ENCODE results near the gene CSMD2. TPM values are rescaled to one million over a fixed set of nuclear protein-coding genes. Genes with fewer than 3 reads are reported as not detected.
A peak's percentile ranks its signal among the peaks of the same experiment; 100 is the strongest.

The CSMD2 gene
- total and polyA plus RNA-seq, 2 donors (not counting 1 experiment from before 2014, with no cell fraction given), result 2.2 to 7.6 TPM

GRCh38 chr1:33921281-33921680 is 243.7 kb downstream of the CSMD2 start:
- no peak overlapping the region for H3K4me2 ChIP-seq (ENCODE audit: extremely low read depth, insufficient read depth, low read length)
- H3K27ac ChIP-seq (ENCODE audit: insufficient read depth, low read length), result no peak overlapping the region
- no peaks in the 10 kb centered on the region for H3K9me3 ChIP-seq (ENCODE audit: control insufficient read depth, insufficient read depth, low read depth, low read length)
- no peak for DNase-seq (ENCODE audit: low read depth in 2 of 2)
- H3K79me2 ChIP-seq (ENCODE audit: control insufficient read depth, insufficient read depth, low read length), result no peaks in the 10 kb centered on the region
- no peaks in the 10 kb centered on the region for H3K36me3 ChIP-seq (ENCODE audit: control insufficient read depth, insufficient read depth, low read length)
- no peak for TF ChIP-seq CTCF (conservative IDR thresholded peaks at IDR 0.05 in 1 of 2, IDR thresholded peaks at IDR 0.05 in 1 of 2; ENCODE audit: low read depth in 1 of 2, low read length in 2 of 2)
- no peak for TF ChIP-seq EZH2 (IDR thresholded peaks at IDR 0.05; ENCODE audit: low read length, missing control alignments)
- no peaks in the 10 kb centered on the region for H4K20me1 ChIP-seq (ENCODE audit: control insufficient read depth, extremely low read depth, insufficient read depth, low read length)
- no peaks in the 10 kb centered on the region for H3K27me3 ChIP-seq (ENCODE audit: control insufficient read depth, insufficient read depth, low read length)
- no peak overlapping the region for H2AFZ ChIP-seq (ENCODE audit: low read length)
- no peak overlapping the region for H3K9ac ChIP-seq (ENCODE audit: insufficient read depth, low read length)
- H3K4me1 ChIP-seq (ENCODE audit: control insufficient read depth, extremely low read depth, insufficient read depth, low read length), result peaks cover 8% of the 10 kb centered on the region
- no peak overlapping the region for H3K4me3 ChIP-seq (replicated peaks in 1 of 4; ENCODE audit: control extremely low read depth in 1 of 4, insufficient read depth in 1 of 4, low read depth in 3 of 4, low read length in 4 of 4)

- Histone ChIP-seq H3K79me2 (ENCODE audit: control insufficient read depth, insufficient read depth, low read length) (no peaks in the 10 kb centered on the region), H3K9me3 (ENCODE audit: control insufficient read depth, insufficient read depth, low read depth, low read length) (no peaks in the 10 kb centered on the region), H3K9ac (ENCODE audit: insufficient read depth, low read length) (no peak overlapping the region), H3K4me3 (replicated peaks in 1 of 4; ENCODE audit: control extremely low read depth in 1 of 4, insufficient read depth in 1 of 4, low read depth in 3 of 4, low read length in 4 of 4) (no peak overlapping the region), H3K4me1 (ENCODE audit: control insufficient read depth, extremely low read depth, insufficient read depth, low read length) (peaks cover 5% of the 10 kb centered on the region), H4K20me1 (ENCODE audit: control insufficient read depth, extremely low read depth, insufficient read depth, low read length) (no peaks in the 10 kb centered on the region), H3K4me2 (ENCODE audit: extremely low read depth, insufficient read depth, low read length) (no peak overlapping the region), H3K36me3 (ENCODE audit: control insufficient read depth, insufficient read depth, low read length) (no peaks in the 10 kb centered on the region), H3K27ac (ENCODE audit: insufficient read depth, low read length) (no peak overlapping the region), H3K27me3 (ENCODE audit: control insufficient read depth, insufficient read depth, low read length) (no peaks in the 10 kb centered on the region), H2AFZ (ENCODE audit: low read length) (no peak overlapping the region)
- TF ChIP-seq CTCF (conservative IDR thresholded peaks at IDR 0.05 in 1 of 2, IDR thresholded peaks at IDR 0.05 in 1 of 2; ENCODE audit: low read depth in 1 of 2, low read length in 2 of 2), result no peak
- no peak for TF ChIP-seq EZH2 (IDR thresholded peaks at IDR 0.05; ENCODE audit: low read length, missing control alignments)
- DNase-seq (ENCODE audit: low read depth in 2 of 2), result peak; percentile 44 to 76
These were observed 246.7 kb downstream of the CSMD2 start for GRCh38 chr1:33918368-33918767.

GRCh38 chr1:33916786-33917185 is 248.2 kb downstream of the CSMD2 start:
- H3K27ac ChIP-seq (ENCODE audit: insufficient read depth, low read length), result no peak overlapping the region
- TF ChIP-seq CTCF (conservative IDR thresholded peaks at IDR 0.05 in 1 of 2, IDR thresholded peaks at IDR 0.05 in 1 of 2; ENCODE audit: low read depth in 1 of 2, low read length in 2 of 2), result no peak
- TF ChIP-seq EZH2 (IDR thresholded peaks at IDR 0.05; ENCODE audit: low read length, missing control alignments), result no peak
- H3K9me3 ChIP-seq (ENCODE audit: control insufficient read depth, insufficient read depth, low read depth, low read length), result no peaks in the 10 kb centered on the region
- H3K27me3 ChIP-seq (ENCODE audit: control insufficient read depth, insufficient read depth, low read length), result no peaks in the 10 kb centered on the region
- no peak overlapping the region for H3K4me2 ChIP-seq (ENCODE audit: extremely low read depth, insufficient read depth, low read length)
- no peaks in the 10 kb centered on the region for H3K36me3 ChIP-seq (ENCODE audit: control insufficient read depth, insufficient read depth, low read length)
- H3K4me1 ChIP-seq (ENCODE audit: control insufficient read depth, extremely low read depth, insufficient read depth, low read length), result peaks cover 5% of the 10 kb centered on the region
- H2AFZ ChIP-seq (ENCODE audit: low read length), result no peak overlapping the region
- H4K20me1 ChIP-seq (ENCODE audit: control insufficient read depth, extremely low read depth, insufficient read depth, low read length), result no peaks in the 10 kb centered on the region
- no peak overlapping the region for H3K9ac ChIP-seq (ENCODE audit: insufficient read depth, low read length)
- no peaks in the 10 kb centered on the region for H3K79me2 ChIP-seq (ENCODE audit: control insufficient read depth, insufficient read depth, low read length)
- no peak overlapping the region for H3K4me3 ChIP-seq (replicated peaks in 1 of 4; ENCODE audit: control extremely low read depth in 1 of 4, insufficient read depth in 1 of 4, low read depth in 3 of 4, low read length in 4 of 4)
- DNase-seq (ENCODE audit: low read depth in 2 of 2), result no peak
